ENCODE results near the gene COTL1. TPM values are rescaled to one million over a fixed set of nuclear protein-coding genes. Genes with fewer than 3 reads are reported as not detected.

The COTL1 gene
- polyA plus RNA-seq, 1 donor: 60.8 TPM

GRCh38 chr16:84588991-84589390 is 28.9 kb downstream of the COTL1 start:
- H3K27me3 ChIP-seq (ENCODE audit: control insufficient read depth, insufficient read depth, low read length): no peaks in the 10 kb centered on the region
- WGBS (ENCODE audit: insufficient coverage, low lambda C conversion rate): no CpG with 5 or more reads among the region's 8 CpGs
- H3K4me3 ChIP-seq (ENCODE audit: low read length): no peak overlapping the region
- H3K9me3 ChIP-seq (ENCODE audit: control insufficient read depth, low read depth, low read length): no peaks in the 10 kb centered on the region
- peaks cover 8% of the 10 kb centered on the region for H3K36me3 ChIP-seq (ENCODE audit: control insufficient read depth, insufficient read depth, low read length)
- no peak for DNase-seq
- no peaks in the 10 kb centered on the region for H3K4me1 ChIP-seq (ENCODE audit: control insufficient read depth, insufficient read depth, low read length)
- no peak overlapping the region for H3K27ac ChIP-seq (ENCODE audit: low read length)

- H3K9me3 ChIP-seq (ENCODE audit: control insufficient read depth, low read depth, low read length): no peaks in the 10 kb centered on the region
- no peak overlapping the region for H3K4me3 ChIP-seq (ENCODE audit: low read length)
- 100% methylated on average over 1 of the region's 10 CpGs for WGBS (ENCODE audit: insufficient coverage, low lambda C conversion rate)
- no peak overlapping the region for H3K27ac ChIP-seq (ENCODE audit: low read length)
- H3K36me3 ChIP-seq (ENCODE audit: control insufficient read depth, insufficient read depth, low read length): peaks cover 8% of the 10 kb centered on the region
- no peak for DNase-seq
- no peaks in the 10 kb centered on the region for H3K4me1 ChIP-seq (ENCODE audit: control insufficient read depth, insufficient read depth, low read length)
- no peaks in the 10 kb centered on the region for H3K27me3 ChIP-seq (ENCODE audit: control insufficient read depth, insufficient read depth, low read length)
Measured at GRCh38 chr16:84585886-84586285, 32.0 kb downstream of the COTL1 start.

GRCh38 chr16:84585467-84585866 is 32.4 kb downstream of the COTL1 start:
- H3K36me3 ChIP-seq (ENCODE audit: control insufficient read depth, insufficient read depth, low read length): peaks cover 8% of the 10 kb centered on the region
- H3K27me3 ChIP-seq (ENCODE audit: control insufficient read depth, insufficient read depth, low read length): no peaks in the 10 kb centered on the region
- no peaks in the 10 kb centered on the region for H3K9me3 ChIP-seq (ENCODE audit: control insufficient read depth, low read depth, low read length)
- no peak overlapping the region for H3K27ac ChIP-seq (ENCODE audit: low read length)
- H3K4me1 ChIP-seq (ENCODE audit: control insufficient read depth, insufficient read depth, low read length): no peaks in the 10 kb centered on the region
- WGBS (ENCODE audit: insufficient coverage, low lambda C conversion rate): 80% methylated on average over 1 of the region's 6 CpGs
- H3K4me3 ChIP-seq (ENCODE audit: low read length): no peak overlapping the region
- DNase-seq: no peak

GRCh38 chr16:84584678-84585077 is 33.2 kb downstream of the COTL1 start:
- no peak for DNase-seq
- Histone ChIP-seq H3K27ac (ENCODE audit: low read length) (no peak overlapping the region), H3K27me3 (ENCODE audit: control insufficient read depth, insufficient read depth, low read length) (no peaks in the 10 kb centered on the region), H3K9me3 (ENCODE audit: control insufficient read depth, low read depth, low read length) (no peaks in the 10 kb centered on the region), H3K36me3 (ENCODE audit: control insufficient read depth, insufficient read depth, low read length) (peaks cover 1% of the 10 kb centered on the region), H3K4me1 (ENCODE audit: control insufficient read depth, insufficient read depth, low read length) (no peaks in the 10 kb centered on the region), H3K4me3 (ENCODE audit: low read length) (no peak overlapping the region)
- 100% methylated on average over 3 of the region's 6 CpGs for whole genome bisulfite sequencing (ENCODE audit: insufficient coverage, low lambda C conversion rate)

- no peaks in the 10 kb centered on the region for H3K9me3 ChIP-seq (ENCODE audit: control insufficient read depth, low read depth, low read length)
- H3K4me3 ChIP-seq (ENCODE audit: low read length): no peak overlapping the region
- H3K36me3 ChIP-seq (ENCODE audit: control insufficient read depth, insufficient read depth, low read length): no peaks in the 10 kb centered on the region
- no peak for DNase-seq
- H3K4me1 ChIP-seq (ENCODE audit: control insufficient read depth, insufficient read depth, low read length): no peaks in the 10 kb centered on the region
- no peaks in the 10 kb centered on the region for H3K27me3 ChIP-seq (ENCODE audit: control insufficient read depth, insufficient read depth, low read length)
- WGBS (ENCODE audit: insufficient coverage, low lambda C conversion rate): no CpG with 5 or more reads among the region's 15 CpGs
- no peak overlapping the region for H3K27ac ChIP-seq (ENCODE audit: low read length)
Measured at GRCh38 chr16:84583995-84584394, 33.9 kb downstream of the COTL1 start.

- Histone ChIP-seq H3K27ac (ENCODE audit: low read length) (no peak overlapping the region), H3K4me3 (ENCODE audit: low read length) (no peak overlapping the region), H3K27me3 (ENCODE audit: control insufficient read depth, insufficient read depth, low read length) (no peaks in the 10 kb centered on the region), H3K9me3 (ENCODE audit: control insufficient read depth, low read depth, low read length) (no peaks in the 10 kb centered on the region), H3K36me3 (ENCODE audit: control insufficient read depth, insufficient read depth, low read length) (no peaks in the 10 kb centered on the region), H3K4me1 (ENCODE audit: control insufficient read depth, insufficient read depth, low read length) (no peaks in the 10 kb centered on the region)
- WGBS (ENCODE audit: insufficient coverage, low lambda C conversion rate): 100% methylated on average over 1 of the region's 11 CpGs
- DNase-seq: no peak
Measured at GRCh38 chr16:84582958-84583516, 34.8 kb downstream of the COTL1 start.

GRCh38 chr16:84581158-84581557 is 36.7 kb downstream of the COTL1 start:
- H3K4me1 ChIP-seq (ENCODE audit: control insufficient read depth, insufficient read depth, low read length): no peaks in the 10 kb centered on the region

GRCh38 chr16:84579936-84580335 is 37.9 kb downstream of the COTL1 start:
- H3K27me3 ChIP-seq (ENCODE audit: control insufficient read depth, insufficient read depth, low read length): no peaks in the 10 kb centered on the region
- no peak overlapping the region for H3K27ac ChIP-seq (ENCODE audit: low read length)
- no CpG with 5 or more reads among the region's 11 CpGs for WGBS (ENCODE audit: insufficient coverage, low lambda C conversion rate)
- no peak for DNase-seq
- no peaks in the 10 kb centered on the region for H3K9me3 ChIP-seq (ENCODE audit: control insufficient read depth, low read depth, low read length)
- H3K4me1 ChIP-seq (ENCODE audit: control insufficient read depth, insufficient read depth, low read length): no peaks in the 10 kb centered on the region
- H3K36me3 ChIP-seq (ENCODE audit: control insufficient read depth, insufficient read depth, low read length): no peaks in the 10 kb centered on the region
- no peak overlapping the region for H3K4me3 ChIP-seq (ENCODE audit: low read length)

More at GRCh38 chr16:84581158-84581557, 36.7 kb downstream of the COTL1 start:
- no peaks in the 10 kb centered on the region for H3K27me3 ChIP-seq (ENCODE audit: control insufficient read depth, insufficient read depth, low read length)
- DNase-seq: no peak
- no peaks in the 10 kb centered on the region for H3K36me3 ChIP-seq (ENCODE audit: control insufficient read depth, insufficient read depth, low read length)
- no peak overlapping the region for H3K4me3 ChIP-seq (ENCODE audit: low read length)
- no CpG with 5 or more reads among the region's 8 CpGs for WGBS (ENCODE audit: insufficient coverage, low lambda C conversion rate)
- H3K27ac ChIP-seq (ENCODE audit: low read length): no peak overlapping the region
- H3K9me3 ChIP-seq (ENCODE audit: control insufficient read depth, low read depth, low read length): no peaks in the 10 kb centered on the region

- no CpG with 5 or more reads among the region's 6 CpGs for WGBS (ENCODE audit: insufficient coverage, low lambda C conversion rate)
- H3K27ac ChIP-seq (ENCODE audit: low read length): no peak overlapping the region
- H3K27me3 ChIP-seq (ENCODE audit: control insufficient read depth, insufficient read depth, low read length): no peaks in the 10 kb centered on the region
- H3K4me3 ChIP-seq (ENCODE audit: low read length): no peak overlapping the region
- no peaks in the 10 kb centered on the region for H3K4me1 ChIP-seq (ENCODE audit: control insufficient read depth, insufficient read depth, low read length)
- no peaks in the 10 kb centered on the region for H3K9me3 ChIP-seq (ENCODE audit: control insufficient read depth, low read depth, low read length)
- no peaks in the 10 kb centered on the region for H3K36me3 ChIP-seq (ENCODE audit: control insufficient read depth, insufficient read depth, low read length)
- no peak for DNase-seq
Measured at GRCh38 chr16:84578538-84579126, 39.2 kb downstream of the COTL1 start.

GRCh38 chr16:84577034-84577803 is 40.7 kb downstream of the COTL1 start:
- no peaks in the 10 kb centered on the region for H3K4me1 ChIP-seq (ENCODE audit: control insufficient read depth, insufficient read depth, low read length)
- H3K9me3 ChIP-seq (ENCODE audit: control insufficient read depth, low read depth, low read length): no peaks in the 10 kb centered on the region
- H3K4me3 ChIP-seq (ENCODE audit: low read length): no peak overlapping the region
- no peaks in the 10 kb centered on the region for H3K36me3 ChIP-seq (ENCODE audit: control insufficient read depth, insufficient read depth, low read length)
- H3K27me3 ChIP-seq (ENCODE audit: control insufficient read depth, insufficient read depth, low read length): no peaks in the 10 kb centered on the region
- H3K27ac ChIP-seq (ENCODE audit: low read length): no peak overlapping the region
- no peak for DNase-seq
- 50% methylated on average over 1 of the region's 15 CpGs for WGBS (ENCODE audit: insufficient coverage, low lambda C conversion rate)

All from large intestine (tissue), 3 donors.